T-cell (primary cell): ENCODE results near the gene TNFRSF21. TPM values are rescaled to one million over a fixed set of nuclear protein-coding genes. Genes with fewer than 3 reads are reported as not detected.
"Not testable (repeated sequence)": the region's sequence is repeated elsewhere in the genome, so short reads cannot be mapped to it uniquely, and the experiment has no call there.

ENCODE experiments used
- ATAC-seq, 4 experiments: fragments of 200-7000 bp in 3 of 4; fragments of 150-1000 bp in 1 of 4; cut with Tn5 transposase; replicated peaks in 1 of 4; 1 replicate in 3 of 4; 2 replicates in 1 of 4; pipeline ENCODE4 v1.10.0; 2021; ENCODE audit warnings: moderate library complexity in 3 of 4, mild to moderate bottlenecking in 2 of 4, moderate number of reproducible peaks in 1 of 4
- CTCF ChIA-PET, 2 donors: fragments of 300-600 bp; sonication (Branson Sonifier 250); formaldehyde crosslinking; loops; one replicate each; lab custom pipeline; 2022; ENCODE audit warnings: antibody characterized with exemption in 2 of 2; lab: Charles Lee
- POLR2A ChIA-PET, 2 donors: fragments of 300-600 bp; sonication (Branson Sonifier 250); formaldehyde crosslinking; loops; one replicate each; lab custom pipeline; 2022; ENCODE audit warnings: antibody characterized with exemption in 2 of 2; lab: Charles Lee
- DNase-seq, 35 experiments: peaks; one replicate each; pipeline versions ENCODE4 v3.0.0 to v3.0.0-alpha.2; 2013 to 2023
- H3K27ac ChIP-seq: one replicate; pipeline ENCODE4 v1.5.1; 2013; ENCODE audit warnings: low read length
- H3K27me3 ChIP-seq, 2 experiments: replicated peaks in 1 of 2; 1 replicate in 1 of 2; 2 replicates in 1 of 2; pipeline versions ENCODE4 v1.6.1 to v1.7.0; 2013; ENCODE audit warnings: low read length in 1 of 2, mixed read lengths in 1 of 2; ENCODE audit not compliant: control insufficient read depth in 2 of 2, insufficient read depth in 2 of 2; ENCODE audit errors: extremely low read depth in 1 of 2
- H3K36me3 ChIP-seq, 2 donors: 1 replicate in 1 of 2; 2 replicates in 1 of 2; pipeline versions ENCODE4 v1.6.1 to v1.7.0; 2013; ENCODE audit warnings: low read length in 1 of 2; ENCODE audit not compliant: control insufficient read depth in 2 of 2, insufficient read depth in 1 of 2; ENCODE audit errors: extremely low read depth in 1 of 2
- H3K4me1 ChIP-seq, 2 experiments: 1 replicate in 1 of 2; 2 replicates in 1 of 2; pipeline versions ENCODE4 v1.6.1 to v1.7.0; 2013; ENCODE audit warnings: low read length in 2 of 2, mixed read lengths in 1 of 2; ENCODE audit not compliant: insufficient read depth in 2 of 2, control insufficient read depth in 1 of 2; ENCODE audit errors: extremely low read depth in 1 of 2
- H3K4me3 ChIP-seq, 2 donors: 1 replicate in 1 of 2; 2 replicates in 1 of 2; pipeline versions ENCODE4 v1.5.1 to v1.7.0; 2013; ENCODE audit warnings: mild to moderate bottlenecking in 2 of 2, low read length in 1 of 2, moderate library complexity in 1 of 2; ENCODE audit not compliant: control insufficient read depth in 1 of 2; ENCODE audit errors: extremely low read depth in 1 of 2
- H3K9me3 ChIP-seq: 2 replicates; pipeline ENCODE4 v1.7.0; 2013
- H3K27ac Mint-ChIP-seq, 2 donors: one replicate each; pipeline ENCODE4 v1.8.0; 2020 to 2021; ENCODE audit warnings: mild to moderate bottlenecking in 2 of 2, mixed read lengths in 2 of 2
- H3K27me3 Mint-ChIP-seq, 2 donors: one replicate each; pipeline ENCODE4 v1.8.0; 2021 to 2022; ENCODE audit warnings: mixed read lengths in 2 of 2
- H3K36me3 Mint-ChIP-seq: one replicate; pipeline ENCODE4 v1.8.0; 2021; ENCODE audit warnings: mixed read lengths
- H3K4me1 Mint-ChIP-seq, 3 donors: one replicate each; pipeline ENCODE4 v1.8.0; 2020 to 2022; ENCODE audit warnings: mixed read lengths in 3 of 3, mild to moderate bottlenecking in 1 of 3
- H3K4me3 Mint-ChIP-seq, 3 donors: one replicate each; pipeline ENCODE4 v1.8.0; 2020 to 2022; ENCODE audit warnings: mild to moderate bottlenecking in 3 of 3, mixed read lengths in 3 of 3, moderate library complexity in 3 of 3
- H3K9me3 Mint-ChIP-seq, 3 donors: one replicate each; pipeline ENCODE4 v1.8.0; 2020 to 2022; ENCODE audit warnings: mixed read lengths in 3 of 3
- WGBS: methylation state at CpG from one replicate; pipeline ENCODE4 v1.1.5; 2013; ENCODE audit warnings: missing lambda C conversion rate; ENCODE audit not compliant: insufficient coverage; 5-methylcytosine and 5-hydroxymethylcytosine counted together
- total RNA-seq, 35 experiments: library from RNA in 6 of 35; stranded (reverse) in 6 of 35; fragments of 120-200 nt in 1 of 35; gene quantifications; one replicate each; pipeline versions ENCODE4 v1.2.1 to v1.2.4 and lab custom pipeline; 2013 to 2026

Gene TNFRSF21
- total RNA-seq, 5 donors from 2014 or later (not counting 1 experiment from before 2014, with no cell fraction given) = 0.09 to 0.49 (median 0.30) TPM

- Mint-ChIP-seq H3K4me3 (no peak overlapping the region), H3K36me3 (no peaks in the 10 kb centered on the region), H3K9me3 (no peaks in the 10 kb centered on the region), H3K27ac (no peak overlapping the region), H3K4me1 (peaks cover 0 to 5% (median 2%) of the 10 kb centered on the region in 3 donors), H3K27me3 (peaks cover 31 to 45% of the 10 kb centered on the region in 2 donors)
- DNase-seq (no peak), ATAC-seq (no peak)
- Histone ChIP-seq H3K9me3 (no peaks in the 10 kb centered on the region), H3K27me3 (peaks cover 0 to 4% of the 10 kb centered on the region in 2 experiments), H3K4me3 (no peak overlapping the region), H3K27ac (no peak overlapping the region), H3K4me1 (peaks cover 0 to 3% of the 10 kb centered on the region in 2 experiments), H3K36me3 (no peaks in the 10 kb centered on the region)
- no CpG with 5 or more reads among the region's 3 CpGs for WGBS
- POLR2A ChIA-PET = interaction anchor here in 1 of 2 donors (0.8 kb wide), 1 partner anchor 9 kb away, joined by 3 read pairs; no protein-coding TSS in a partner anchor
- CTCF ChIA-PET = no interaction called here
Measured at GRCh38 chr6:47318236-47318989, 8.7 kb upstream of the TNFRSF21 start.

GRCh38 chr6:47315181-47315580 lies 5.5 kb upstream of the TNFRSF21 start:
- H3K27ac Mint-ChIP-seq, H3K4me1 ChIP-seq, CTCF ChIA-PET, H3K36me3 Mint-ChIP-seq, POLR2A ChIA-PET, H3K27ac ChIP-seq, H3K4me3 Mint-ChIP-seq, DNase-seq, ATAC-seq, H3K4me3 ChIP-seq, H3K9me3 Mint-ChIP-seq, H3K36me3 ChIP-seq, H3K4me1 Mint-ChIP-seq, H3K9me3 ChIP-seq, H3K27me3 ChIP-seq: not testable (repeated sequence)
- H3K27me3 Mint-ChIP-seq = peaks cover 27 to 41% of the 10 kb centered on the region in 2 donors
- WGBS = 87% methylated on average over 8 of the region's 8 CpGs

DNA sequence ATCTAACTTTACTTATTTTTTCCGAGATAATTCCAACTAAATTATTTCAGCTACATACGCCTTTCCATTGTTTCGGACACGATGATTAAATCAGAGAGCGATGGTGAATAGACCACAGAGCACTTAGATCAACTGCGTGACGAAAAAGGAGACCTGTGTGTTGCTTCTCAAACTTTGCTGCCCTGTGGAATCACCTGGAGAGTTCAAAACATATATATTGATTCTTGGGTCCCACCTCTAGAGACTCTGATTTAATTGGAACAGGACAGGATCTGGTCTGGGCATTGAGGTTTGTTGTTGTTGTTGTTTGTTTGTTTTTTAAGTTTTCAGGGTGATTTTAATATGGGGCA lies 401 bp upstream of the TNFRSF21 start:
- Histone ChIP-seq H3K4me1 (peaks cover 0 to 14% of the 10 kb centered on the region in 2 experiments), H3K9me3 (no peaks in the 10 kb centered on the region), H3K4me3 (peak overlapping the region; percentile 48 to 86), H3K27me3 (peaks cover 0 to 34% of the 10 kb centered on the region in 2 experiments), H3K36me3 (no peaks in the 10 kb centered on the region), H3K27ac (no peak overlapping the region)
- POLR2A ChIA-PET = no interaction called here
- Mint-ChIP-seq H3K27me3 (peaks cover 34 to 56% of the 10 kb centered on the region in 2 donors), H3K36me3 (no peaks in the 10 kb centered on the region), H3K27ac (no peak overlapping the region), H3K9me3 (no peaks in the 10 kb centered on the region), H3K4me1 (peaks cover 10 to 12% (median 12%) of the 10 kb centered on the region in 3 donors), H3K4me3 (peak overlapping the region; percentile 65 to 68 (median 66))
- ATAC-seq = no peak
- DNase-seq = no peak
- CTCF ChIA-PET = no interaction called here
- 8% methylated on average over 7 of the region's 7 CpGs for WGBS

GRCh38 chr6:47308552-47309290 lies 984 bp downstream of the TNFRSF21 start:
- no peak overlapping the region for H3K27ac ChIP-seq
- Mint-ChIP-seq H3K36me3 (no peaks in the 10 kb centered on the region), H3K9me3 (no peaks in the 10 kb centered on the region), H3K27me3 (peaks cover 31 to 53% of the 10 kb centered on the region in 2 donors), H3K4me1 (peaks cover 10 to 12% (median 12%) of the 10 kb centered on the region in 3 donors), H3K27ac (no peak overlapping the region), H3K4me3 (peak overlapping the region; percentile 46 to 65 (median 50))
- peak in 2 of 35 experiments; percentile 1 to 6 for DNase-seq
- CTCF ChIA-PET = no interaction called here
- 3% methylated on average over 36 of the region's 48 CpGs for WGBS
- POLR2A ChIA-PET = interaction anchor here (0.6 to 1.0 kb wide), 2 partner anchors 87 to 878 kb away, joined by 5 read pairs; no protein-coding TSS in a partner anchor
- no peaks in the 10 kb centered on the region for H3K36me3 ChIP-seq
- H3K4me1 ChIP-seq = peaks cover 0 to 14% of the 10 kb centered on the region in 2 experiments
- H3K9me3 ChIP-seq = no peaks in the 10 kb centered on the region
- H3K4me3 ChIP-seq = peak overlapping the region; percentile 10 to 86
- peaks cover 0 to 34% of the 10 kb centered on the region in 2 experiments for H3K27me3 ChIP-seq
- peak in 1 of 4 experiments; percentile 6 for ATAC-seq

DNA sequence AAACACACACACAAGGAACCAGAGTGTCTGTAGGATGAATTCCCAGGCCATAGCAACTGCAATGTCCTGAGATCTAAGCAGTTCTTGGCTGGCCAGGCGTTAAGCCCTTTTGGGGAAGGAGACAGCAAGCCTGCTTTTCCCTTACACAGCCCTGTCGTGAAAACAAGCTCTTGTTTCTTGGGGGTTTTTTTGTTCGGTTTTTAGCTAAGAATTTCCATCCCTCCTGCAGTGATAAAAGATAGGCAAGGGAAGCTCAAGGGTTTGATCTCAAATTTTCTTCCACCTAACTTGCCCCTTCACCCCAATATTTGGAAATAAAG lies 1.5 kb downstream of the TNFRSF21 start:
- CTCF ChIA-PET = no interaction called here
- no CpG with 5 or more reads among the region's 3 CpGs for WGBS
- POLR2A ChIA-PET = interaction anchor here in 1 of 2 donors (1.0 kb wide), 1 partner anchor 86 kb away, joined by 5 read pairs; no protein-coding TSS in a partner anchor
- no peak for DNase-seq
- H3K4me3 Mint-ChIP-seq = peak overlapping the region; percentile 15 to 65 (median 49)
- ATAC-seq = no peak
- no peaks in the 10 kb centered on the region for H3K36me3 Mint-ChIP-seq
- no peaks in the 10 kb centered on the region for H3K36me3 ChIP-seq
- H3K9me3 ChIP-seq = no peaks in the 10 kb centered on the region
- peaks cover 0 to 34% of the 10 kb centered on the region in 2 experiments for H3K27me3 ChIP-seq
- peaks cover 10 to 12% (median 12%) of the 10 kb centered on the region in 3 donors for H3K4me1 Mint-ChIP-seq
- H3K4me3 ChIP-seq = no peak overlapping the region
- peaks cover 31 to 56% of the 10 kb centered on the region in 2 donors for H3K27me3 Mint-ChIP-seq
- H3K27ac Mint-ChIP-seq = no peak overlapping the region
- H3K4me1 ChIP-seq = peaks cover 0 to 14% of the 10 kb centered on the region in 2 experiments
- no peaks in the 10 kb centered on the region for H3K9me3 Mint-ChIP-seq
- H3K27ac ChIP-seq = no peak overlapping the region

GRCh38 chr6:47307362-47308197 lies 2.1 kb downstream of the TNFRSF21 start:
- Mint-ChIP-seq H3K27ac (no peak overlapping the region), H3K4me1 (peaks cover 10 to 12% (median 12%) of the 10 kb centered on the region in 3 donors), H3K4me3 (peak overlapping the region in 1 of 3 donors; percentile 65), H3K27me3 (peaks cover 32 to 55% of the 10 kb centered on the region in 2 donors), H3K36me3 (no peaks in the 10 kb centered on the region), H3K9me3 (no peaks in the 10 kb centered on the region)
- Histone ChIP-seq H3K27me3 (peaks cover 0 to 30% of the 10 kb centered on the region in 2 experiments), H3K4me1 (peaks cover 0 to 14% of the 10 kb centered on the region in 2 experiments), H3K27ac (no peak overlapping the region), H3K36me3 (no peaks in the 10 kb centered on the region), H3K4me3 (no peak overlapping the region), H3K9me3 (no peaks in the 10 kb centered on the region)
- ChIA-PET CTCF (no interaction called here), POLR2A (interaction anchor here in 1 of 2 donors (1.0 kb wide), 1 partner anchor 85 kb away, joined by 5 read pairs; no protein-coding TSS in a partner anchor)
- ATAC-seq = no peak
- no peak for DNase-seq
- 79% methylated on average over 2 of the region's 7 CpGs for WGBS
